Upper lobe of right lung (tissue), 1 donor: Measurements from ENCODE around the gene FRMD4B. TPM values are rescaled to one million over a fixed set of nuclear protein-coding genes. Genes with fewer than 3 reads are reported as not detected.

Experiments used
- ATAC-seq: fragments of 200-7000 bp; cut with Tn5 transposase; one replicate; pipeline ENCODE4 v1.9.1; 2020; ENCODE audit warnings: mild to moderate bottlenecking, moderate library complexity
- DNase-seq: peaks from one replicate; pipeline ENCODE4 v3.0.0-alpha.2; 2020
- H3K27ac ChIP-seq: fragments of 200-600 bp; one replicate; pipeline ENCODE4 v1.8.0; 2022
- H3K27me3 ChIP-seq: fragments of 200-600 bp; one replicate; pipeline ENCODE4 v1.8.0; 2022; ENCODE audit warnings: mild to moderate bottlenecking
- H3K36me3 ChIP-seq: fragments of 200-600 bp; one replicate; pipeline ENCODE4 v1.8.0; 2022
- H3K4me1 ChIP-seq: fragments of 200-600 bp; one replicate; pipeline ENCODE4 v1.8.0; 2022
- H3K4me3 ChIP-seq: fragments of 200-600 bp; one replicate; pipeline ENCODE4 v1.8.0; 2022; ENCODE audit warnings: mild to moderate bottlenecking
- H3K9me3 ChIP-seq: fragments of 200-600 bp; one replicate; pipeline ENCODE4 v1.8.0; 2022
- intact Hi-C: fragments of 100-400 bp; cut with DNase I; formaldehyde crosslinking; loops from one replicate; pipeline ENCODE4 v1.11.0; 2022
- total RNA-seq: library from RNA; stranded (reverse); fragmentation: NEBNext Ultra II Directional; extraction: Animal tissue kit (Norgen Biotek cat#: 25700); gene quantifications from one replicate; pipeline ENCODE4 v1.2.1, GENCODE V29; 2021
- TF ChIP-seq, protein P1 (sequence below): fragments of 200-600 bp; IDR thresholded peaks from one replicate; pipeline ENCODE4 v1.8.0; 2022; ENCODE audit warnings: antibody characterized with exemption
- donor health status: DM: no; HTN: yes; CAD: no; lungs with severe emphysema.

Gene FRMD4B
- total RNA-seq, 1 donor from 2014 or later = 60.7 TPM

DNA sequence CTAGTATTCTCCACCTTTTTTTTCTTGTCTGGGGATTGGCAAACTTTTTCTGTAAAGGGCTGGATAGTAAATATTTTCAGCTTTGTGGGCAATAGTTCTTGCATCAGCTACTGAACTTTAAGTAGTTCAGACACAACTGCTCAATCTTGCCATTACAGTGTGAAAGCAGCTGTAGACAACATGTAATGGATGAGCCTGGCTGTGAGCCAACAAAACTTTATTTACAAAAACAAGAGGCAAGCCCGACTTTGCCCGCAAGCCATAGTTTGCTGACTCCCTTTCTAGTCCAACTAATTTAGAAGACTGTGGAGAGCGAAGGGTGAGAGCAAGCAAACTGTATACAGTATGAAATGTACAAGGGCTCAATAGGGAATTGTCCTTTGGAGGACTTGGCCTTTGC lies 6.2 kb downstream of the FRMD4B start:
- Histone ChIP-seq H3K27ac (no peak overlapping the region), H3K4me1 (peaks cover 4% of the 10 kb centered on the region), H3K9me3 (no peaks in the 10 kb centered on the region), H3K4me3 (no peak overlapping the region), H3K27me3 (no peaks in the 10 kb centered on the region), H3K36me3 (no peaks in the 10 kb centered on the region)
- DNase-seq (no peak), ATAC-seq (no peak)
- intact Hi-C loops = no loop called here
- TF ChIP-seq, protein P1, sequence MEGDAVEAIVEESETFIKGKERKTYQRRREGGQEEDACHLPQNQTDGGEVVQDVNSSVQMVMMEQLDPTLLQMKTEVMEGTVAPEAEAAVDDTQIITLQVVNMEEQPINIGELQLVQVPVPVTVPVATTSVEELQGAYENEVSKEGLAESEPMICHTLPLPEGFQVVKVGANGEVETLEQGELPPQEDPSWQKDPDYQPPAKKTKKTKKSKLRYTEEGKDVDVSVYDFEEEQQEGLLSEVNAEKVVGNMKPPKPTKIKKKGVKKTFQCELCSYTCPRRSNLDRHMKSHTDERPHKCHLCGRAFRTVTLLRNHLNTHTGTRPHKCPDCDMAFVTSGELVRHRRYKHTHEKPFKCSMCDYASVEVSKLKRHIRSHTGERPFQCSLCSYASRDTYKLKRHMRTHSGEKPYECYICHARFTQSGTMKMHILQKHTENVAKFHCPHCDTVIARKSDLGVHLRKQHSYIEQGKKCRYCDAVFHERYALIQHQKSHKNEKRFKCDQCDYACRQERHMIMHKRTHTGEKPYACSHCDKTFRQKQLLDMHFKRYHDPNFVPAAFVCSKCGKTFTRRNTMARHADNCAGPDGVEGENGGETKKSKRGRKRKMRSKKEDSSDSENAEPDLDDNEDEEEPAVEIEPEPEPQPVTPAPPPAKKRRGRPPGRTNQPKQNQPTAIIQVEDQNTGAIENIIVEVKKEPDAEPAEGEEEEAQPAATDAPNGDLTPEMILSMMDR = no peak

DNA sequence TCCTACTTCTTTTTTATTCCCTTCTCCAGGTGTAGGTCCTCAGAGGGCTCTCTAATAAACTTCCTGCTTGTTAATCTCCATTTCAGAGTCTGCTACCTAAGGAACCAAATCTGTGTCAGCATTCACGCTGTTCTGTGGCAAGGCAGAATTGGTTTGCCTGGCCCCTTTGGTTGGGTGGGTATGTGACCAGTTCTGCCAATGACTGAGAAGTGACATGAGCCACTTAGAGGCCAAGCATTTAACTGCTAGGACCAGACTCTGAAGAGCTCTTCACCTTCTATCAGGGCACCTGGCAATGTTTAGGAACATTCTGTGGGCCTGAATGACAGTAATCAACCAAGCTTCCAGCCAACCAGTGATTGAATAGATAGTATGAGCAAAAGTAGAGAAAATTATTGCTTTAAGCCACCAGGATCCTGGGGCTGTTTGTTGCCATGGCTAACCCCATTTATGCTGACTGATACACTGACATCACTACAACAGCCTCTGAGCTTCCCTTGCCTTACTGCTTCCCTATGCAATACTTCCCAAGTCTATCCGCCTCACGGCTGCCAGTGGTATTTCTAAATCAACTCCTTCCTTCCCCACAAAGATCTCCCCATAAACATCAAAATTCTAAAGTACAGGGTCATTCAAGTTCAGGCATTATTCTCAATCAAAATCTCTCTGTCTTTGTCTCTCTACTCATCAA lies 7.6 kb downstream of the FRMD4B start:
- H3K27ac ChIP-seq = no peak overlapping the region
- intact Hi-C loops = no loop called here
- no peaks in the 10 kb centered on the region for H3K36me3 ChIP-seq

DNA sequence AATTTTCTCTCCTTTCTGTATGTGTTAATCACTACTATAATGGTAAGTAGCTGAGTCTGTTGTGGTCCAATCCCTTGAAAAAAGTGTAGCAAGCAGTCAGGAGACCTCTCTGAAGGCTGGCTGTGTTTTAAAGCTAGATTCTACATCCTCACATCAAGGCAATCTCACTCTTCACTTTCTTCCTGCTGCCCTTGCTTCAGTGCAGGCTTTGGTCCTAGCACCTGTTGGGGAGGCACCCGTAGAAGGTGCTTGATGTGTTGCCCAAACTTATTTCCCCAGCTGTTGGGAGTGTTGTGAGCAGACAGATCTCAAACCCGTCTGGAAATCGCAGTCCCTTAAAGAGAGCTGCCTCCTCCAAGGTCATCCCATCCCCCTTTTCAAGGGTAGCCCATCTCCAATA lies 8.6 kb downstream of the FRMD4B start:
- ATAC-seq (no peak), DNase-seq (no peak)
- Histone ChIP-seq H3K9me3 (no peaks in the 10 kb centered on the region), H3K36me3 (no peaks in the 10 kb centered on the region), H3K27ac (no peak overlapping the region), H3K27me3 (no peaks in the 10 kb centered on the region), H3K4me1 (no peaks in the 10 kb centered on the region), H3K4me3 (no peak overlapping the region)
- TF ChIP-seq, protein P1 = no peak
- intact Hi-C loops = no loop called here

More for the DNA sequence above, 7.6 kb downstream of the FRMD4B start:
- ATAC-seq (peak; percentile 90), DNase-seq (no peak)
- Histone ChIP-seq H3K4me3 (no peak overlapping the region), H3K4me1 (no peaks in the 10 kb centered on the region), H3K9me3 (no peaks in the 10 kb centered on the region), H3K27me3 (no peaks in the 10 kb centered on the region)
- TF ChIP-seq, protein P1 = no peak

DNA sequence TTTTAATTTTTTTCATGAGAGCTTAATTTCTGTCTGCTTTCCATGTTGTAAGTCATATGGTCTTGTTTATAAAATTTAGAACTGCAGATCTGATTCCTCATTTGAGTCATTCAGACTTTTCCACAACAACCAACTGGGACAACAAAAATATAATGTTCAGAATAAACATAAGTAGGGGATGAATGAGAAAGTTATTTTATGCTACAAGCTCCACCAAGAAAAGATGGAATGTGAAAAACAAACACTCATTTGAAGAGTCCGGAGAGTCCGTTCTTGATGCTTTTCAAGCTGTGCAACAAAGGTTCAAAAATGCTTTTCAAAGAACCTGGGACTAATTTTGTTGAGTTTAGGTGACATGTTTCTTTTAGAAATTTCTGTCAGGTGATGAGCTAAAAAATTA lies 9.2 kb downstream of the FRMD4B start:
- DNase-seq (no peak), ATAC-seq (no peak)
- Histone ChIP-seq H3K4me1 (no peaks in the 10 kb centered on the region), H3K27me3 (no peaks in the 10 kb centered on the region), H3K27ac (no peak overlapping the region), H3K4me3 (no peak overlapping the region), H3K36me3 (no peaks in the 10 kb centered on the region), H3K9me3 (no peaks in the 10 kb centered on the region)
- TF ChIP-seq, protein P1 = no peak
- intact Hi-C loops = no loop called here

DNA sequence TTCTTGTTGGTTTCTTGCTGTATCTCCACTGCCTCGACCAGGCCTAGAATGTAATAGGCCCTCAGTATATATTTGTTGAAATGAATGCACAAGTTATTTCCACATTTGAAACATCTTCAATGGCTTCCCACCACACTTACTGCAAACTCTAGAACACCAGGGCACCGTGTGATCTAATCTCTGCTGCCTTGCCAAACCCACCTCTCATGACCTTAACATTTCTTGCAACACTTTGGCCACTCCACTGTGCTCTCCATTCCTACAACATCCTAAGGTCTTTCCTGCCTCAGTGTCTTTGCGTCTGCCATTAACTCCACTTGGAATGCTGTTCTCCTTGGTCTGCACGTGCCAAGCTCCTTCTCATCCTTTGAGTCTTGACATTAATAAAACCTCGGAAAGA lies 14.1 kb downstream of the FRMD4B start:
- Histone ChIP-seq H3K9me3 (no peaks in the 10 kb centered on the region), H3K27me3 (no peaks in the 10 kb centered on the region), H3K4me3 (no peak overlapping the region), H3K36me3 (no peaks in the 10 kb centered on the region), H3K27ac (no peak overlapping the region), H3K4me1 (peaks cover 41% of the 10 kb centered on the region)
- peak; percentile 38 for ATAC-seq
- DNase-seq = no peak
- TF ChIP-seq, protein P1 = no peak
- intact Hi-C loops = no loop called here

DNA sequence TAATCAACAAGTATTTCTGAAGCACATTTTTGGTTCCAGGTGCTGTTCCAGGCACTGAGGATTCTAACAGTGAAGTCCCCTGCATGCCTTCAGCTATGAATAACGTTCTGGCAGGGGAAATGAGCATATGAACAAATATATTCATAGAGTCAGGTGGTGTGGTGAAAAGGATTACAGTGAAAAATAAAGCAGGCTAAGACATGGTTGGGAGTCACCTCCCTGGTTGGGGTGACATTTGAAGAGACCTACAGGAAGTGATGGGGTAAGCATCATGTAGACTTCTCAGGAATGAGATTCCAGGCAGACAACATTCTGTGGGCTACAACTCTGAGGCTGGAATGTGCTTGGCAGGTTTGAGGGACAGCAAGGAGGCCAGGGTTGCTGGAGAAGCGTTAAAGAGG lies 15.0 kb downstream of the FRMD4B start:
- Histone ChIP-seq H3K27me3 (no peaks in the 10 kb centered on the region), H3K9me3 (no peaks in the 10 kb centered on the region), H3K4me3 (no peak overlapping the region), H3K27ac (peak overlapping the region; percentile 76), H3K4me1 (peaks cover 41% of the 10 kb centered on the region), H3K36me3 (no peaks in the 10 kb centered on the region)
- no peak for ATAC-seq
- TF ChIP-seq, protein P1 = no peak
- intact Hi-C loops = no loop called here
- DNase-seq = no peak
